ENCODE measurements around the gene TROAP. TPM values are rescaled to one million over a fixed set of nuclear protein-coding genes. Genes with fewer than 3 reads are reported as not detected.
"Not testable (repeated sequence)": the region's sequence is repeated elsewhere in the genome, so short reads cannot be mapped to it uniquely, and the experiment has no call there.

The TROAP gene
- polyA plus RNA-seq, 3 donors, result 0.22 to 2.4 (median 0.33) TPM

DNA sequence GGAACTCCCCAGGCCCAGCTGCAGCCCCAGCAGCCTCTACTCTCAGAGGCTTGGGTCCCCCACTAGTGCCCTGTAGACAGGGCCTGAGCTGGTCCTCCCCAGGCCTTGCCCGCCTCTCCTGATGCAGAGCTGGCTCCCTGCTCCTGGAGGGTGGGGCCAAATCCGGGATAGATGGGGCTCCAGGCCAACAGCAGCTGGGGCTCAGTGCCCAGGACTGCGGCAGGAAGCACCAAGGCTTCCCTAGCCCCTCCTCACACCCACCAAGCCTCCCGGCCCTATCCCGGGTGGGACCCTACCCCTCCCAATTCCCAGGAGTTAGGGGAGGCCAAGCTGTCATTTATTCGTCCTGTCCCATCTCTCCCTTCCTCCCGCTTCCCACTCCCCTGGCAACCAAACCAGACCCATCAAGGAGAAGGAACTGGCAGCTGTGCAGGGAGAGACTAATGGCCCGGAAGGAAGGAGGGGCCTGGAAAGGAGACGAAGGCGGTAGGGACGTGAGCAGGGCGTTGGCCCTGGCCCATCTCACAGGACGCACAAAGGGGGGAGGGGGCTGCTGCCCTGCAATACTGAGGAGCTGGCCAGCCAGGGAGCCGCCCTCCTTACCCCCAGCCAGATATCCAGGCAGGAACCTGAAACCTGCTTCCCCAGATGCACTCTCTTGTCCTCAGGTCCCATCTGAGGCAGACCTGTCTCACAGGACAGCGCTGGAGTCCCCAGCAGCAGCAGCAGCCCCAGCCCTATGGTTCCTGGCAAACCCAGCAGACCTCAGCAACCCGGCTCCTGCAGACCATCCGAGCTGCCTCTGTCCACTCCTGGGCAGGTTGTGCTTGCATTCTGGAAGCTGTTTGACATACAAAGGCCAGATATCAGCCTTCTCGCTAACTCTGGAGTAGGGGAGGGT, 29.7 kb upstream of the TROAP start:
- WGBS, 3 donors, result 26 to 49% (median 32%) methylated on average over 18 of the region's 18 CpGs

DNA sequence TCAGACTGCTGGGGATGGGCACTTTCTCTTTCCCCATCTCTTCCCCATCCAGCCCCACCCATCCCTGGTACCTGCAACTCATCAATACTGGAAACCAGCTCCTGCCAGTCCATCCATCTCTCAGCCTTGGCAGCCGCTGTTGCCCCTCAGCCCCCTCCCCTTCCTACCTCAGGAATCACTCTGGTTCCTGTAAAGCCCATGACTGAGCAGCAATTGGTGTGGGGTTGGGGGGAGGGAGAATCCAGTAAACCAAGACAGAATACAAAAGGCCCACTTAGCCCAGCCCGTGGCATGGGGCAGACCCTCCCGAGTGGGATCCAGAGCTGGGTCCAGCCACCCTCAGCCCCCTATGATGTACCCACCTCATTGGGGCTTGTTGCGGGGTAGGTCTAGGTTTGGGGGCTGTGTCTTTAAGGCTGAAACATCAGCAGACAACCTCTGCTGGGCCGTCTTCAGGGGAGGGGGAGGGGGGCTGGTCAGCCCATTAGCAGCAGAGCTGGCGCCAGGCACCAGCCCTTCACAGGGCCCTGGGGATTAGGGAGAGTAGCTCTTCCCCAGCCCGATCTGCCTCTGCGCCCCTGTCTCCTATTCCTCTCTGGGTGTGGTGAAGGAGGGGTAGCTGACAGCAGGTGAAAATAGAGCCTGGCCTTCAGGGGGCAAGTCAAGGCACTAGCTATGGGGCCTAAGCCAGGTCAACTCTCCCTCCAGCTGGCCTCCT, 28.8 kb upstream of the TROAP start:
- no peak overlapping the region for H3K27ac ChIP-seq (ENCODE audit: low read depth, low read length)
- WGBS, 3 donors, result 68 to 76% (median 69%) methylated on average over 7 to 8 of the region's 8 CpGs

More for the DNA sequence above, 29.7 kb upstream of the TROAP start:
- H3K27ac ChIP-seq (ENCODE audit: low read depth, low read length), result no peak overlapping the region

DNA sequence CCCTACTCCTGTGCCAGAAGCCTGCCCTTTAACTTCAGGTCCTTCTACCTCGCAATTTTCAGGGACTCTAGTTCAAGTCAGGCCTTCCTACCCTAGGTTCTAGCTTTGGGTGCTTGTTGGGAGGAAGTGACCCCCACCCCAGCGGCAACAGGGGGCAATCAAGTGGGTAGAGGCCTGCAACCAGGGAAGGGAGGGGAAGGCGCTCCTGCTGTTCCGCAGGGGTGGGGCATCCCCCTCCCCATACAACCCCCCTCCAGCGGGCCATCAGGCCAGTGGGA, 28.3 kb upstream of the TROAP start:
- WGBS, 3 donors, result 55 to 67% (median 63%) methylated on average over 2 to 5 of the region's 5 CpGs
- no peak overlapping the region for H3K27ac ChIP-seq (ENCODE audit: low read depth, low read length)

DNA sequence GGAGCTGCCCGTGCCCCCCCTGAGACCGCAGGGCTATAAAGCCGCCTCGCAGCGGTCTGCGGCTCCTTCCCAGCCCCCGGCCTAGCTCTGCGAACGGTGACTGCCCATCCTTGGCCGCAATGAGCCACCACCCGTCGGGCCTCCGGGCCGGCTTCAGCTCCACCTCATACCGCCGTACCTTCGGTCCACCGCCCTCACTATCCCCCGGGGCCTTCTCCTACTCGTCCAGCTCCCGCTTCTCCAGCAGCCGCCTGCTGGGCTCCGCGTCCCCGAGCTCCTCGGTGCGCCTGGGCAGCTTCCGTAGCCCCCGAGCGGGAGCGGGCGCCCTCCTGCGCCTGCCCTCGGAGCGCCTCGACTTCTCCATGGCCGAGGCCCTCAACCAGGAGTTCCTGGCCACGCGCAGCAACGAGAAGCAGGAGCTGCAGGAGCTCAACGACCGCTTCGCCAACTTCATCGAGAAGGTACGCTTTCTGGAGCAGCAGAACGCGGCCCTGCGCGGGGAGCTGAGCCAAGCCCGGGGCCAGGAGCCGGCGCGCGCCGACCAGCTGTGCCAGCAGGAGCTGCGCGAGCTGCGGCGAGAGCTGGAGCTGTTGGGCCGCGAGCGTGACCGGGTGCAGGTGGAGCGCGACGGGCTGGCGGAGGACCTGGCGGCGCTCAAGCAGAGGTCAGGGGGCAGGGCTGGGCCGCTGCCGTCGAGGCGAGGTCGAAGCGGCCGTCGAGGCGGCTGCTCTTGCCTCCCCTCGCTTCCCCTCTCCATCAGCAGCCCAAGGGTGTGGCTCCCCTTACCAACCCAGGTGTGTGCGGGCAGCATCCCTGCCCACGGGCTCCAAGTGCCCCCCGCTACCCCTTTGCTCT, 27.7 kb upstream of the TROAP start, which contains the start of gene PRPH:
PRPH (plus strand) TSS at position 66 of the 855 bp plus-strand sequence; CDS start at position 120, 54 bp downstream.
- H3K27ac ChIP-seq (ENCODE audit: low read depth, low read length), result no peak within 1 kb of the TSS
- WGBS, 3 donors, result 10 to 17% (median 15%) methylated on average over 55 to 82 of the region's 82 CpGs

DNA sequence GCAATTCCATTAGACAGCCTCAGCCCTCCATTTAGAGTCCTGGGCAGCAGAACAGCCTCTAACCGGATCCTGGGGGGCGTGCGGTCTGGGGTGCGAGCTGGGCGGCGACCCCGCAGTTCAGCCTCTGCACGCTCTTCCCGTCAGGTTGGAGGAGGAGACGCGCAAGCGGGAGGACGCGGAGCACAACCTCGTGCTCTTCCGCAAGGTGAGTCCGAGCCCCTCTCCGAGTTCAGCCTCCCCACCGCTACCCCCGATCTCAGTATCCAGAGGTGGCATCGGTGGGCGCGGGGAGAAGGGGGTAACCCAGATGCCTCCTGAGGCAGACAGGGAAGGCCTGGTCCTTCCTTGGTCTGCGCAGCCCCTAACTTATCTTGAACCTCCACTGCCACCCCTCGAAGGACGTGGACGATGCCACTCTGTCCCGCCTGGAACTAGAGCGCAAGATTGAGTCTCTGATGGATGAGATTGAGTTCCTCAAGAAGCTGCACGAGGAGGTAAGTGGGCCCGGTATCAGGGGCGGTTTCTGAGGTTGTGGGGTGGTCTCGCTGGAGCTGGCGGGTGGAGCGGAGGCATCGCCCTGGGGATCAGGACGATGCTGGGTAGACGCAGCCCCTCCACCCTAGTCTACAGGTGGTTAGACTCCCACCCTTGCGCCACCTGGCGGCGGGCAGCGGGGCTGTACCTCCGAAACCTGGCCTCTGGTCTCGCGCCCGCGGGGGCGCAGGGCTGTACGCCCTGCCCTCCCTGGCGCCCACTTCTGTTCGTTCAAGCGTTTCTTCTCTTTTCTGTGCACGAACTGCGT, 26.8 kb upstream of the TROAP start:
- 15 to 27% (median 27%) methylated on average over 53 to 54 of the region's 54 CpGs for WGBS, 3 donors
- no peak overlapping the region for H3K27ac ChIP-seq (ENCODE audit: low read depth, low read length)

DNA sequence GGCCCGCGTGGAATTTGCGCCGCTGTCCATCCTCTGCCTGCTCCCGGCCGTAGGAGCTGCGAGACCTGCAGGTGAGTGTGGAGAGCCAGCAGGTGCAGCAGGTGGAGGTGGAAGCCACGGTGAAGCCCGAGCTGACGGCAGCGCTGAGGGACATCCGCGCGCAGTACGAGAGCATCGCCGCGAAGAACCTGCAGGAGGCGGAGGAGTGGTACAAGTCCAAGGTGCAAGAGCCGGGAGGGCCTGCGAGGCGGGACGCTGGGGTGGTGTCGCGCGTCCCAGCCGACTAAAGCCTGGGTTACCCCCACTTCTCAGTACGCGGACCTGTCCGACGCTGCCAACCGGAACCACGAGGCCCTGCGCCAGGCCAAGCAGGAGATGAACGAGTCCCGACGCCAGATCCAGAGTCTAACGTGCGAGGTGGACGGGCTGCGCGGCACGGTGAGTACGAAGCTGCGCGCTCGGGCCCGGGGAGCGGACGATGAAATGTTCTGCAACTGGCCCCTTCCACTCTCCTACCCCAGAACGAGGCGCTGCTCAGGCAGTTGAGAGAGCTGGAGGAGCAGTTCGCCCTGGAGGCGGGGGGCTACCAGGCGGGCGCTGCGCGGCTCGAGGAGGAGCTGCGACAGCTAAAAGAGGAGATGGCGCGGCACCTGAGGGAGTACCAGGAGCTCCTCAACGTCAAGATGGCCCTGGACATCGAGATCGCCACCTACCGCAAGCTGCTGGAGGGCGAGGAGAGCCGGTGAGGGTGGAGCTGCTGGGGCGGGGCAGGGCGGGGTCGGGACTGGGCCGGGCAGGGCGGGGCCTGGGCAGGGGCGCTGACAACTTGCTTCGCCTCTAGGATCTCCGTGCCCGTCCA, 26.0 kb upstream of the TROAP start:
- 2 to 11% (median 5%) methylated on average over 73 to 77 of the region's 77 CpGs for WGBS, 3 donors
- no peak overlapping the region for H3K27ac ChIP-seq (ENCODE audit: low read depth, low read length)

DNA sequence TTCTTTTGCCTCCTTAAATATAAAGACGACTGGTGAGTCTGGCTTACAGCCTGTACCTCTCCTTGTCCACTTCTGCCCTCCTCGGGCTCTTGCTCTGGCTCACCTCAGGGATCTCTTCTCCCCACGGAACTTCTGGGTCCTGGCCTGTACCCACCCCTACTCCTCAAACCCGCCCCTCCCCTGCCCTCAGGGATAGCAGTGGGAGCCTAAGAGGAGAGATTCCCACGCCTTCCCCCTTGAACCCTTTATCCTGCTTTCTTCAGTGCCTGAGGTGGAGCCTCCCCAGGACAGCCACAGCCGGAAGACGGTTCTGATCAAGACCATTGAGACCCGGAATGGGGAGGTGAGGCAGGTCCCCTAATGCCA, 25.4 kb upstream of the TROAP start:
- no peak overlapping the region for H3K27ac ChIP-seq (ENCODE audit: low read depth, low read length)
- 23 to 32% (median 23%) methylated on average over 7 to 8 of the region's 8 CpGs for WGBS, 3 donors

DNA sequence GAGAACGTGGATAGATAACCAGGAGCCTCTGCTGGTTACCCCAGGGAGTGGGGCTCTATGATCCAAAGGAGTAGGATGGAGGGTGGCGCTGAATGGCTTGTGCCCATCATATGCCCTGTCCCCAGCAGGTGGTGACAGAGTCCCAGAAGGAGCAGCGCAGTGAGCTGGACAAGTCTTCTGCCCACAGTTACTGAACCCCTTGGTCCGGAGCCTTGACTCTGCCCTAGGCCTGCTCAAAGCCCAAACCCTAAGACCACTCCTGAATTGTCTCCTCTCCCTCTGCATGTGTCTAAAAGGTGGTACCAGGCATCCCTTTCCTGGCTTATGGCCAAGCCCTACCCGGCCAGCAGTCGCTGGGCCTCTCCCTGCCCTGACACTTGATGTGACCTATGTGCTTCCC, 24.9 kb upstream of the TROAP start:
- no peak overlapping the region for H3K27ac ChIP-seq (ENCODE audit: low read depth, low read length)
- 40 to 57% (median 47%) methylated on average over 6 of the region's 6 CpGs for WGBS, 3 donors

DNA sequence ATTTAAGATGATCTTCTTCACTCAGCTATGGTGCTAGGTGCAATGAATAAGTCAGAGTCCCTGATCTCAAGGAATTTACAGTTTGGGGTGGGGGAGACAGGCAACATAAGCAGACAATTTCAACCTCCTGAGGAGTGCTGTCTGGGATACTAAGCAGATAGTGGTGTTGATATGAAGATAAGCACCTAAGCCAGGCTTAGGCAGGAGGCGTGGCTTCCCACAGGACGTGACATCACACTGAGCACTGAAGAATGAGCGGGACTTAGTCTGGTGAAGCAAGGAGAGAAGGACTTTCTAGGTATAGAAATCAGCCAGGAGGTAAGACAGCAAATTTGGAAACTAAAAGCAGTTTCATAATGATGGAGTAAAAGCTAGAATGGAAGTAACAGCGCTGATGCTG, 21.3 kb upstream of the TROAP start:
- 71 to 80% (median 71%) methylated on average over 4 of the region's 4 CpGs for WGBS, 3 donors
- no peak overlapping the region for H3K27ac ChIP-seq (ENCODE audit: low read depth, low read length)

DNA sequence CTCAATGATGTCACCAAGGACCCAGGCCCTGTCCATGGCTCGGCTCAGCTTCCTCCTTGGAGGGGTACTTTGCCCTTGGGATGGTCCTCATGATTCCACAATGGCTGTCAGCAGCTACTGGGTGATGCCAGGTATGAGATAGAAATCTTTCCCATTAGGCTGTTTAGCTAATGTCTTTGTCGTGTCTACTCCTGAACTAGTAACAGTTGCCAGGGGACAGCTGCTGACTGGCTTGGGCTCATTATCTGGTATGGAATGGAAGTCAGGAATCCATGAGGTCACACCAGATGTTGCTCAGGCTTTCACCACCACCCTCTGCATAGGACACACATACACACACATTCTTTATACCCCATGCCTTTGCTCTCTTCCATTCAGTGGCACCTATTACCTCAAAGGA, 18.9 kb upstream of the TROAP start:
- WGBS, 3 donors, result 70 to 81% (median 71%) methylated on average over 2 of the region's 2 CpGs
- no peak overlapping the region for H3K27ac ChIP-seq (ENCODE audit: low read depth, low read length)

DNA sequence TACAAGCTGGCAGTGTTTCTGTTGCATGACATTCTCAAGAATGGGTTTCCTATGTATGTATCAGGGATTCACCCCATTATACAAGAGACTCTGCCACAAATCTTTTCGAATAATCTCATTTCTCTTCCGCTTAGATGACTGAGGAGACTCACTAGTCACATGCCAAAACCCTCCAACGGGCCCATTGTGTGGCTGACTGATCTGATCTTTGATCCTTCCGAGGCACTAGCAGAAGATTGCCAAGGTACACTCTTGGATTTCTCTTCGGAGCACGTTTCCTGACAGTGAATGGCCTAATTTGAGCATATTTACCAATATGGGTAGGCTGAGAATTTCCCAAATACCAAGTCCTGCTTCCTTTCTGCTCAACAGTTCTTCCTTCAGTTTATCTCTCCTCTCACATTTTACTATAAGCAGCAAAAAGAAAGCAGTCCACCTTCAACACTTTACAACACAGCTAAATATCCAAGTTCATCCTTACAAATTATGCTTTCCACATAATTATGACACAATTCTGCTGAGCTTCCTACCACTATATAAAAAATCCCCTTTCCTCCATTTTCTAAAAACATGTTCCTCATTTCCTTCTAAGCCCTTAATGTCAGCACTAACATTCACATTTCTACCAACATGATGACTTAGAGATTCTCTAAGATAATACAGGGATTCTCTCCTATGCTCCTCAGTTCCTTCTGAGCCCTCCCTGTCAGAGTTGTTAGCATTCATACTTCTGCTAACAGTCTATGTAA, 17.1 kb upstream of the TROAP start:
- 59 to 80% (median 76%) methylated on average over 6 of the region's 6 CpGs for WGBS, 3 donors

DNA sequence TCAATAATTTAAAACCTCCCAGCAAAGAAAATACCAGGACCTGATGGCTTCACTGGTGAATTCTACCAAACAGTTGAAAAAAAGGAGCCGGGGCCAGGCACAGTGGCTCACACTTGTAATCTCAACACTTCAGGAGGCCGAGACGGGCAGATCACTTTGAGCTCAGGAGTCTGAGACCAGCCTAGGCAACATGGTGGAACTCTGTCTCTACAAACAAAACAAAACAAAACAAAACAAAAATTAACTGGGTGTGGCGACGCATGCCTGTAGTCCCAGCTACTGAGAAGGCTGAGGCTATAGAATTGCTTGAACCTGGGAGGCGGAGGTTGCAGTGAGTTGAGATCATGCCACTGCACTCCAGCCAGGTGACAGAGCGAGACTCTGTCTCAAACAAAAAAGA, 13.7 kb upstream of the TROAP start:
- no peak overlapping the region for H3K27ac ChIP-seq (ENCODE audit: low read depth, low read length)
- 91 to 92% (median 91%) methylated on average over 7 of the region's 7 CpGs for WGBS, 3 donors

More for the DNA sequence above, 17.1 kb upstream of the TROAP start:
- H3K27ac ChIP-seq (ENCODE audit: low read depth, low read length), result no peak overlapping the region

DNA sequence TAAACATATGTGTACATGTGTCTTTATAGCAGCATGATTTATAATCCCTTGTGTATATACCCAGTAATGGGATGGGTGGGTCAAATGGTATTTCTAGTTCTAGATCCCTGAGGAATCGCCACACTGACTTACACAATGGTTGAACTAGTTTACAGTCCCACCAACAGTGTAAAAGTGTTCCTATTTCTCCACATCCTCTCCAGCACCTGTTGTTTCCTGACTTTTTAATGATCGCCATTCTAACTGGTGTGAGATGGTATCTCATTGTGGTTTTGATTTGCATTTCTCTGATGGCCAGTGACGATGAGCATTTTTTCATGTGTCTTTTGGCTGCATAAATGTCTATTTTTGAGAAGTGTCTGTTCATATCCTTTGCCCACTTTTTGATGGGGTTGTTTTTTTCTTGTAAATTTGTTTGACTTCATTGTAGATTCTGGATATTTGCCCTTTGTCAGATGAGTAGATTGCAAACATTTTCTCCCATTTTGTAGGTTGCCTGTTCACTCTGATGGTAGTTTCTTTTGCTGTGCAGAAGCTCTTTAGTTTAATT, 12.5 kb upstream of the TROAP start:
- H3K27ac ChIP-seq (ENCODE audit: low read depth, low read length), result not testable (repeated sequence)
- 50 to 64% (median 61%) methylated on average over 2 of the region's 3 CpGs for WGBS, 3 donors

DNA sequence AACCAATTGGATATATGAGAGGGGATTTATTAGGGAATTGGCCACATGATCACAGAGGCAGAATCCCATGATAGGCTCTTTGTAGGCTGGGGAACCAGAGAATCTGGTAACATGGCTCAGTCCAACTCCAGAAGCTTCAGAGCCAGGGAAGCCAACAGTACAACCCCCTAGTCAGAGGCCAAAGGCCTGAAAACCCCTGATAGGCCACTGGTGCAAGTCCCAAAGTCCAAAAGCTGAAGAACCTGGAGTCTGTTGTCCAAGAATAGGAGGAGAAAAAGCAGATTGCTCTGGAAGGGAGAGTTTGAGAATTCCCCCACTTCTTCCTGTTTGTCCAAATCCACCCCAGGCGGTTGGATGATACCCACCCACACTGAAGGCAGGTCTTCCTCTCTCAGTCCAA, 8.2 kb upstream of the TROAP start:
- H3K27ac ChIP-seq (ENCODE audit: low read depth, low read length), result no peak overlapping the region
- 75 to 97% (median 91%) methylated on average over 1 of the region's 1 CpG for WGBS, 3 donors

DNA sequence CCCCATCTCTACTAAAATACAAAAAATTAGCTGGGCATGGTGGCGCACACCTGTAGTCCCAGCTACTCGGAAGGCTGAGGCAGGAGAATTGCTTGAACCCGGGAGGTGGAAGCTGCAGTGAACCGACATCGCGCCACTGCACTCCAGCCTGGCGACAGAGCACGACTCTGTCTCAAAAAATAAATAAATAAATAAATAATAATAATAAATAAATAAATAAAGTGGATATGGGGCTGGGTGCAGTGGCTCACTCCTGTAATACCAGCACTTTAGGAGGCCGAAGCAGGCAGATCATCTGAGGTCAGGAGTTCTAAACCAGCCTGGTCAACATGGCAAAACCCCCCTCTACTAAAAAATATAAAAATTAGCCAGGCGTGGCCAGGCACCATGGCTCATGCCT, 5.9 kb upstream of the TROAP start:
- 94 to 96% (median 95%) methylated on average over 10 of the region's 10 CpGs for WGBS, 3 donors

DNA sequence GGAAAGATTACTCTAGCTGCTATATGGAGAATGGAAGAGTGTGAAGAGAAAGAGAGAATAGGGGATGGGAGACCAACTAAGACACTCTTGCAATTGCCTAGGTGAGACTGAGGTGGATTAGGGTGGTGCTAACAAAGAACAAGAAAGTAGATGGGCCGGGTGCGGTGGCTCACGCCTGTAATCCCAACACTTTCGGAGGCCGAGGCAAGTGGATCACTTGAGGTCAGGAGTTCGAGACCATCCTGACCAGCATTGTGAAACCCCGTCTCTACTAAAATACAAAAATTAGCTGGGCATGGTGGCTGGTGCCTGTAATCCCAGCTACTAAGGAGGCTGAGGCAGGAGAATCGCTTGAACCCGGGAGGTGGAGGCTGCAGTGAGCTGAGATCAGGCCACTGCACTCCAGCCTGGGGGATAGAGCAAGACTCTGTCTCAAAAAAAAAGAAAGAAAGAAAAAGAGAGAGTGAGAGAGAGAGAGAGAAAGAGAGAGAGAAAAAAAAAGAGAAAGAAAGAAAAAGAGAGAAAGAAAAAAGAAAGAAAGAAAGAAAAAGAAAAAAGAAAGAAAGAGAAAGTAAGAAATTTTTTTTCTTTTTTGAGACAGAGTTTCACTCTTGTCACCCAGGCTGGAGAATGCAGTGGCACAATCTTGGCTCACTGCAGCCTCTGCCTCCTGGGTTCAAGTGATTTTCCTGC, 2.5 kb upstream of the TROAP start:
- H3K27ac ChIP-seq (ENCODE audit: low read depth, low read length), result not testable (repeated sequence)
- WGBS, 3 donors, result 88 to 97% (median 93%) methylated on average over 7 to 9 of the region's 9 CpGs

More for the DNA sequence above, 5.9 kb upstream of the TROAP start:
- H3K27ac ChIP-seq (ENCODE audit: low read depth, low read length), result not testable (repeated sequence)
